Upper lobe of right lung (tissue), 1 donor: ENCODE results near the gene SEMA7A. TPM values are rescaled to one million over a fixed set of nuclear protein-coding genes. Genes with fewer than 3 reads are reported as not detected.

Experiments
- ATAC-seq: fragments of 200-7000 bp; cut with Tn5 transposase; one replicate; pipeline ENCODE4 v1.9.1; 2020; ENCODE audit warnings: mild to moderate bottlenecking, moderate library complexity
- DNase-seq: peaks from one replicate; pipeline ENCODE4 v3.0.0-alpha.2; 2020
- H3K27ac ChIP-seq: fragments of 200-600 bp; one replicate; pipeline ENCODE4 v1.8.0; 2022
- H3K27me3 ChIP-seq: fragments of 200-600 bp; one replicate; pipeline ENCODE4 v1.8.0; 2022; ENCODE audit warnings: mild to moderate bottlenecking
- H3K36me3 ChIP-seq: fragments of 200-600 bp; one replicate; pipeline ENCODE4 v1.8.0; 2022
- H3K4me1 ChIP-seq: fragments of 200-600 bp; one replicate; pipeline ENCODE4 v1.8.0; 2022
- H3K4me3 ChIP-seq: fragments of 200-600 bp; one replicate; pipeline ENCODE4 v1.8.0; 2022; ENCODE audit warnings: mild to moderate bottlenecking
- H3K9me3 ChIP-seq: fragments of 200-600 bp; one replicate; pipeline ENCODE4 v1.8.0; 2022
- CTCF ChIP-seq: fragments of 200-600 bp; IDR thresholded peaks from one replicate; pipeline ENCODE4 v1.8.0; 2022; ENCODE audit warnings: antibody characterized with exemption
- intact Hi-C: fragments of 100-400 bp; cut with DNase I; formaldehyde crosslinking; loops from one replicate; pipeline ENCODE4 v1.11.0; 2022
- total RNA-seq: library from RNA; stranded (reverse); fragmentation: NEBNext Ultra II Directional; extraction: Animal tissue kit (Norgen Biotek cat#: 25700); gene quantifications from one replicate; pipeline ENCODE4 v1.2.1, GENCODE V29; 2021
- donor health status: DM: no; HTN: yes; CAD: no; lungs with severe emphysema.

Gene SEMA7A
- total RNA-seq, 1 donor from 2014 or later, result 5.4 TPM

- peaks cover 20% of the 10 kb centered on the region for H3K4me1 ChIP-seq
- H3K4me3 ChIP-seq, result no peak overlapping the region
- no peak for TF ChIP-seq CTCF
- ATAC-seq (no peak), DNase-seq (no peak)
- H3K9me3 ChIP-seq, result no peaks in the 10 kb centered on the region
- no peak overlapping the region for H3K27ac ChIP-seq
- intact Hi-C loops, result no loop called here
- H3K27me3 ChIP-seq, result peaks cover 14% of the 10 kb centered on the region
- H3K36me3 ChIP-seq, result no peaks in the 10 kb centered on the region
Observed at GRCh38 chr15:74369756-74370155, 64.0 kb downstream of the SEMA7A start.

GRCh38 chr15:74369084-74369745 lies 64.5 kb downstream of the SEMA7A start:
- H3K9me3 ChIP-seq, result no peaks in the 10 kb centered on the region
- TF ChIP-seq CTCF, result no peak
- H3K36me3 ChIP-seq, result no peaks in the 10 kb centered on the region
- H3K27ac ChIP-seq, result no peak overlapping the region
- intact Hi-C loops, result no loop called here
- DNase-seq (no peak), ATAC-seq (no peak)
- H3K4me1 ChIP-seq, result peaks cover 15% of the 10 kb centered on the region
- H3K27me3 ChIP-seq, result peaks cover 14% of the 10 kb centered on the region
- H3K4me3 ChIP-seq, result no peak overlapping the region

- Histone ChIP-seq H3K9me3 (no peaks in the 10 kb centered on the region), H3K36me3 (no peaks in the 10 kb centered on the region), H3K4me1 (peaks cover 10% of the 10 kb centered on the region), H3K4me3 (no peak overlapping the region), H3K27ac (no peak overlapping the region), H3K27me3 (peaks cover 14% of the 10 kb centered on the region)
- DNase-seq (no peak), ATAC-seq (no peak)
- intact Hi-C loops, result no loop called here
- TF ChIP-seq CTCF, result no peak
Observed at GRCh38 chr15:74368121-74368520, 65.6 kb downstream of the SEMA7A start.

GRCh38 chr15:74367296-74367854 lies 66.4 kb downstream of the SEMA7A start, which contains the start of gene CYP11A1:
Gene CYP11A1, minus strand, starts transcription at chr15:74367646. Its CDS starts 61 bp downstream, at chr15:74367585.
- ATAC-seq, result no peak
- intact Hi-C loops, result no loop called here
- no peak within 1 kb of the TSS for H3K27ac ChIP-seq
- TF ChIP-seq CTCF, result no peak
- H3K4me1 ChIP-seq, result peaks cover 10% of the 10 kb centered on the region
- DNase-seq, result no peak
- H3K36me3 ChIP-seq, result no peaks in the 10 kb centered on the region
- H3K9me3 ChIP-seq, result no peaks in the 10 kb centered on the region
- no peak within 1 kb of the TSS for H3K4me3 ChIP-seq
- H3K27me3 ChIP-seq, result peaks cover 14% of the 10 kb centered on the region

GRCh38 chr15:74365598-74366445 lies 67.9 kb downstream of the SEMA7A start:
- no peaks in the 10 kb centered on the region for H3K9me3 ChIP-seq
- ATAC-seq (peak; percentile 82), DNase-seq (peak; percentile 77)
- H3K27me3 ChIP-seq, result peaks cover 14% of the 10 kb centered on the region
- TF ChIP-seq CTCF, result no peak
- intact Hi-C loops, result no loop called here
- no peaks in the 10 kb centered on the region for H3K36me3 ChIP-seq
- peak overlapping the region; percentile 34 for H3K27ac ChIP-seq
- H3K4me1 ChIP-seq, result peaks cover 10% of the 10 kb centered on the region
- H3K4me3 ChIP-seq, result peak overlapping the region; percentile 55
